ENCODE results near the gene NDUFB11.

NDUFB11 gene

DNA sequence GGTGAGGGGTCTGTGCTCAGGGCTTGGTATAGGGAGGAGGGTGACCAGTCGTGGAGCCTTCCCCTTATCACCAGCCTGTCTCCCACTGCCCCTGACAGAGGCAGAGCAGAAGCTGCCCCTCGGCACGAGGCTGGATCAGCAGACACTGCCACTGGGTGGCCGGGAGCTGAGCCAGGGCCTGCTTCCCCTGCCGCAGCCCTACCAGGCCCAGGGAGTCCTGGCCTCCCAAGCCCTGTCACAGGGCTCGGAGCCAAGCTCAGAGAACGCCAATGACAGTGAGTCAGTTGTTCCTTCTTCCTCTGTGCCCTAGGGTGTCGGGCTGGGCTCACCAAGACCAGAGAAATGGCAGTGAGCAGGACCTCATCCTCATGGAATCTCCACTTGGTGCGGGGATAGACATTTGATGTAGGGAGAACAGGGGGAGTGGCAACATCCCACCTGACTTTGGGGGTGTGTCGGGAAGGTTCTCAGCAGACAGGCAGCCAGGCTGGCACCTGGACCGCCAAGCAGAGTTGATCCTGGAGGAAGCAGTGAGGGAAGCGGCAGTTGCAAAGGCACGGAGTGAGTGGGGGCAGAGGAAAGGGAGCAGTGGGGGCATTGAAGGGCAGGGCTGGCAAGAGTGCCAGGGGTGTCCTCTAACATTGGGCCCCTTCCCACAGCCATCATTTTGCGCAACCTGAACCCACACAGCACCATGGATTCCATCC, 34.9 kb upstream of the NDUFB11 start:
- Mint-ChIP-seq H3K4me1 (peaks cover 14% of the 10 kb centered on the region), H3K4me3 (no peak overlapping the region), H3K27ac (peak overlapping the region; percentile 32), H3K9me3 (no peaks in the 10 kb centered on the region), H3K36me3 (peaks cover 72% of the 10 kb centered on the region)
- DNase-seq (ENCODE audit: low spot score in 2 of 2) (no peak), ATAC-seq (no peak)

DNA sequence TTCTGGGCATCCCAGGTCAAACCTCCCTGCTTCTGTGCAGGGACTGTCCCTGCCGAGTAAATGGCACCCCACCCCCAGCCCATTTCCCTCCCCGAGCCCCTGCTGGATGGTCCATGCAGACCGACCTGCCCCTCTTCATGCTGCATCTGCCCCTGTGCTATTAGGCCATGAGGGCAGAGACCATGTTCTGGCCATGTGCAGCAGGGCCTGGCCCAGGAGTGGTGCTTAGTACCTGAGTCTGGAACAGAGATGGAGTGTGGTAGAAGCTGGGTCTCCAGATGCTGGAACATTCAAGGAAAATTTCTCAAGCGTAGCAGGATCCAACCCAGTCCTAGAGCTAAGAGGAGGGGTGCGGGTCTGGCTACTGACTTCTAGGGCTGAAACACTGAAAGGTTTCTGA, 33.8 kb upstream of the NDUFB11 start:
- peaks cover 77% of the 10 kb centered on the region for H3K36me3 Mint-ChIP-seq
- ATAC-seq (no peak), DNase-seq (ENCODE audit: low spot score in 2 of 2) (no peak)
- peaks cover 14% of the 10 kb centered on the region for H3K4me1 Mint-ChIP-seq
- no peaks in the 10 kb centered on the region for H3K9me3 Mint-ChIP-seq
- H3K27ac Mint-ChIP-seq, result no peak overlapping the region
- H3K4me3 Mint-ChIP-seq, result no peak overlapping the region

DNA sequence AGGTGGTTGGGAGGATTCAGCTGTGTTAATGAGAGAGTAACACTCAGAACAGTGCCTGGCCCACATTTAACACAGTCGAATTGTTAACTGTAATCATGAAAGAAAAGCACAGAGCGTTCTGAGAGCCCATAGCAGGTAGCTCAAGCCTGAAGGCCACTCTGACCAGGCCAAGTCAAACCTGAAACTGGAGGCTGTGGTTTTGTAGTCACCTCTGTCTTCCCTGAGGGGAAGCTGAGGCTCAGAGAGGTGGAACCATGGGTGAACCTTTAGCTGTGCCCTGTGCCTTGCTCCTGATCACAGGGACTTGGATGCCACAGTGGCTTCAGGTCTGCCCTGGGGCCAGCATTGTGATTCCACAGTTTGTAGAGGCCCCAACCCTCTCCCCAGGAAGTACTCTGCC, 32.6 kb upstream of the NDUFB11 start:
- H3K27ac Mint-ChIP-seq, result peak overlapping the region; percentile 86

DNA sequence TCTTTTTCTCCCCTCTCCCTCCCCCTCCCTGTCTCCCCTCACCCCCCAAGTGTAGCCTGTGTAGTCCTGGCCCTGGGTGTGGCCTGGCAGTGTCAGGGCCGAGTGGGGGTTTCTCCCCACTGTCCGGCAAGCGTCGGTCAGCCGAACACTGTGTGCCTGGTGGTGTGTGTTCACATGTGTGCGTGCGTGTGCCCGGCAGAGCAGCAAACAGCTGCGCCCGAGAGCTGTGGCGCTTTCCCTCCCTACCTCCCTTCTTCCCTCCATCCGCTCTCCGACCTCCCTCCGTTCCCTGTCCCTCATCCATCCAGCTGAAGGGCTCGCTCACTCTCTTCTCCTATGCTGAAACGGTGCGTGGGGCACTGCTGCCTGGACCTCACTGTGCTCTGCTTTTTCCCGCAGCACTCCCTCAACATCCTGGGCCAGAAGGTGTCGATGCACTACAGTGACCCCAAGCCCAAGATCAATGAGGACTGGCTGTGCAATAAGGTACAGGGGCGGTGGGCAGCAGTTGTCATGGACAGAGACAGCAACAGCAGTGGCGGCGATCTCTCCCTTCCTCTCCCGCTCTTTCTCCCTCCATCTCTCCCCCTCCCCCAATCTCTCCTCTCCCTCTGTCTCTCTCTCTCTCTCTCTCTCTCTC, 31.7 kb upstream of the NDUFB11 start:
- Mint-ChIP-seq H3K4me1 (peaks cover 14% of the 10 kb centered on the region), H3K4me3 (no peak overlapping the region), H3K27ac (peak overlapping the region; percentile 86), H3K9me3 (no peaks in the 10 kb centered on the region), H3K36me3 (peaks cover 86% of the 10 kb centered on the region)
- ATAC-seq (no peak), DNase-seq (ENCODE audit: low spot score in 2 of 2) (no peak)

More for the DNA sequence above, 32.6 kb upstream of the NDUFB11 start:
- Mint-ChIP-seq H3K4me3 (no peak overlapping the region), H3K36me3 (peaks cover 78% of the 10 kb centered on the region), H3K9me3 (no peaks in the 10 kb centered on the region), H3K4me1 (peaks cover 14% of the 10 kb centered on the region)
- no peak for DNase-seq (ENCODE audit: low spot score in 2 of 2)
- ATAC-seq, result peak; percentile 50

- H3K4me3 Mint-ChIP-seq, result no peak overlapping the region
- ATAC-seq, result no peak
- H3K36me3 Mint-ChIP-seq, result peaks cover 86% of the 10 kb centered on the region
- no peaks in the 10 kb centered on the region for H3K9me3 Mint-ChIP-seq
- DNase-seq (ENCODE audit: low spot score in 2 of 2), result no peak
- peaks cover 14% of the 10 kb centered on the region for H3K4me1 Mint-ChIP-seq
- H3K27ac Mint-ChIP-seq, result no peak overlapping the region
Observed at GRCh38 chrX:47175588-47175980, 31.1 kb upstream of the NDUFB11 start.

DNA sequence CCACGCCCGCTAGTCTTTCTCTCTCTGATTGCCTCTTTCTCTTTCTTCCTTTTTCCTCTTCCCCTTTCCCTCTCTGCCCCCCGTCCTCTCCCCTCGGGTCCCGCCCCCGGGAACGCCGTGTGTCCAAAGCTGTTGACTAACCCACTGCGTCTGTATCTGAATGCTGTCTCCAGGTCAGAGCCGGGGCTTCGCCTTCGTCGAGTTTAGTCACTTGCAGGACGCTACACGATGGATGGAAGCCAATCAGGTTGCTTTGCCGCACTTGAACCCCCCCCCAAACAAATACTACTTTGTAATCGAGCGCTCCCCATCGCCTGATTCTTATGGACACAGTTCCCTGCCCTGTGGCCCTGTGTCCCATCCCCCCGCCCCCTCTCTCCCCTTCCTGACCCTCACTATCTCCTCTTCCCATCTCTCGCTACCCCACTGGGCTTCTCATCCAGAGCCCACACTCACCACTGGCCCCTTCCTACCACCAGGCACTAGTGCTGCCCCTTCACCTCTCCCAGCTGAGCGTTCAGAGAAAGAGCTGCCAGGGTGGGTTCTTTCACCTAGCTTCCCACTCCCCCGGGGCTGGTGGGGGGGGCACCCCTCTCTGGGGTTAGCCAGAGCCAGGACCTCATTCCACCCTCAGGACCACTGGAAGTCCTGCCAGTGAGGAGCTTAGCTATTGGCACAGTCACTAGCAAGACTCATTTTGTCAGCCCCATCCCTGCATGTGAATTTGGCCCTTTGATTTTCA, 30.5 kb upstream of the NDUFB11 start:
- ATAC-seq (no peak), DNase-seq (ENCODE audit: low spot score in 2 of 2) (no peak)
- H3K4me3 Mint-ChIP-seq, result no peak overlapping the region
- peaks cover 86% of the 10 kb centered on the region for H3K36me3 Mint-ChIP-seq
- H3K27ac Mint-ChIP-seq, result no peak overlapping the region
- peaks cover 14% of the 10 kb centered on the region for H3K4me1 Mint-ChIP-seq
- no peaks in the 10 kb centered on the region for H3K9me3 Mint-ChIP-seq

DNA sequence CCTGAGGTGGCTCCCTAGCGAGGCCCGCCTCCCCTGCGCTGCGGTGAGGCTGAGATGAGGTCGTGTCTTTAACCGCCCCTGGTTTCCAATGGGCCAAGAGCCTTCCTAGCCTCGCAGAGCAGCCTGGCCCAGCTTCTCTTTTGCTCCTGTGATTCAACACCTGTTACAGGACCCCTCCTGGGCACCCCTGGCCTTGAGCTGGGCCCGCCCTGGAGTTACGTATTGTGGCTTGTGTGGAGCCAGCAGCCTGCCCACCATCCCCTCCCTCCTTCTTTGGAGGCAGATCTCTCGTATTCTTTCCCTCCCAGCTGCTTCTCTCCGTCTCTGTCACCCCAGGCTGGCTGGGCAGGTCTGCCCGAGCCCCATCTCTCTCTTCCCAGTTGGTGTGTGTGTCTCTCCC, 29.9 kb upstream of the NDUFB11 start:
- ATAC-seq (no peak), DNase-seq (ENCODE audit: low spot score in 2 of 2) (no peak)
- Mint-ChIP-seq H3K4me1 (peaks cover 14% of the 10 kb centered on the region), H3K4me3 (no peak overlapping the region), H3K27ac (no peak overlapping the region), H3K36me3 (peaks cover 86% of the 10 kb centered on the region), H3K9me3 (no peaks in the 10 kb centered on the region)

DNA sequence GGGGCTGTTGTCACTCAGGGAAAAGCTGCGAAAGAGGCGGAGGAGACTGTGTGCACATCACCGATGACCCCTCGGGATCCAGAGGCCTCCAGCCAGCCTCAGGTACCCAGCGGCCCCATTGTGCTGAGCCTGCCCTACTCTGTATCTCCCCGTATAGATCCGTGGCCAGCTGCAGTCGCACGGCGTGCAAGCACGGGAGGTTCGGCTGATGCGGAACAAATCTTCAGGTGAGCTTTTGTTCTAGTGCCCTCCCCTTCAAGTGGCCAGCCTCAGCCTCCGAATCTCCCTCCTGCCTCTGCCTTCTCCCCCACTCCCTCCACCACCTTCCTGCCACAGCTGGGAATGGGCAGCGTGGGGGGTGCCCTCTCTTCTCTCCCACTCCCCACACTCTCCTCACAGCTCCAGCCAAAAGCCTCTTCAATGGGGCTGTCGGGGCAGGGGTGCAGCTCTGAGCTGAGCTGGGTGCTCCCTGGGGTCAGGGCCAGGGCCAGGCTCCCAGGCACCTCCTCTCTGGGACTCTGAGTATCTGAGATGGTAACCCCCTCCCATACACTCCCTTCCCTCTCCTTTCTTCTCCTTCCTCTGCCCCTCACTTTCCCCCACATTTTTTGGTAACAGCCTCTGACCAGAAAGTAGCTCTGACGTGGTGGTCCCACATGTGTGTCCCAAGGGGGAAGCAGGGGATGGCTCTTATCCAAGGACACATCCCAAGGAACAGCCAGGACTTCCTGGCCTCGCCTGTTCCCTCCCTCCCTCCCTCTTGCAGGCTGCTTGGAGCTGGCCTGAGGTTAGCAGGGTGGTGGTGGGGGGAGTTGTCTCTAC, 28.7 kb upstream of the NDUFB11 start:
- Mint-ChIP-seq H3K36me3 (peaks cover 86% of the 10 kb centered on the region), H3K4me1 (peaks cover 19% of the 10 kb centered on the region), H3K27ac (no peak overlapping the region), H3K4me3 (no peak overlapping the region), H3K9me3 (no peaks in the 10 kb centered on the region)
- ATAC-seq (no peak), DNase-seq (ENCODE audit: low spot score in 2 of 2) (no peak)

- H3K36me3 Mint-ChIP-seq, result peaks cover 80% of the 10 kb centered on the region
- peaks cover 14% of the 10 kb centered on the region for H3K4me1 Mint-ChIP-seq
- DNase-seq (ENCODE audit: low spot score in 2 of 2) (no peak), ATAC-seq (no peak)
- no peaks in the 10 kb centered on the region for H3K9me3 Mint-ChIP-seq
- peak overlapping the region; percentile 54 for H3K27ac Mint-ChIP-seq
- no peak overlapping the region for H3K4me3 Mint-ChIP-seq
Observed at GRCh38 chrX:47172549-47172948, 28.0 kb upstream of the NDUFB11 start.

DNA sequence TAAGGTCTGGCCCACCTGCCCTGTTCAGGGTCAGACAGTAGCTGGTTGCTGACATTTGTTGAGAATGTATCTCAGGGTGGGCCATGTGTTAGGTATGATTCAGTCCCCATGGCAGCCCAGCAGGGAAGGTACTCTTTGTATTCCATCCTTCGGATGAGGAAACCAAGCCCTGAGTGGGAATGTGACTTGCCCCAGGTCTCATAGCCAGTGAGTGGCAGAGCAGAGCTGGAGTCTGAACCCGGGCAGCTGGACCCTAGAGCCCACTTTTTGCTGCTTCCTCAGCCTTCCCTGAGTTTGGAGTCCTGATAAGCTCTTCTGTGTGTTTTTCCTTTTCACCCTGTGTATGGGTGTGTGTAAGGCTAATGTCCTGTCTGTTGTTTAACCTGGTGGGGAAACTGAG, 27.5 kb upstream of the NDUFB11 start:
- H3K4me1 Mint-ChIP-seq, result peaks cover 14% of the 10 kb centered on the region
- peak overlapping the region; percentile 54 for H3K27ac Mint-ChIP-seq
- H3K36me3 Mint-ChIP-seq, result peaks cover 75% of the 10 kb centered on the region
- no peak for DNase-seq (ENCODE audit: low spot score in 2 of 2)
- H3K9me3 Mint-ChIP-seq, result no peaks in the 10 kb centered on the region
- no peak for ATAC-seq
- H3K4me3 Mint-ChIP-seq, result no peak overlapping the region

DNA sequence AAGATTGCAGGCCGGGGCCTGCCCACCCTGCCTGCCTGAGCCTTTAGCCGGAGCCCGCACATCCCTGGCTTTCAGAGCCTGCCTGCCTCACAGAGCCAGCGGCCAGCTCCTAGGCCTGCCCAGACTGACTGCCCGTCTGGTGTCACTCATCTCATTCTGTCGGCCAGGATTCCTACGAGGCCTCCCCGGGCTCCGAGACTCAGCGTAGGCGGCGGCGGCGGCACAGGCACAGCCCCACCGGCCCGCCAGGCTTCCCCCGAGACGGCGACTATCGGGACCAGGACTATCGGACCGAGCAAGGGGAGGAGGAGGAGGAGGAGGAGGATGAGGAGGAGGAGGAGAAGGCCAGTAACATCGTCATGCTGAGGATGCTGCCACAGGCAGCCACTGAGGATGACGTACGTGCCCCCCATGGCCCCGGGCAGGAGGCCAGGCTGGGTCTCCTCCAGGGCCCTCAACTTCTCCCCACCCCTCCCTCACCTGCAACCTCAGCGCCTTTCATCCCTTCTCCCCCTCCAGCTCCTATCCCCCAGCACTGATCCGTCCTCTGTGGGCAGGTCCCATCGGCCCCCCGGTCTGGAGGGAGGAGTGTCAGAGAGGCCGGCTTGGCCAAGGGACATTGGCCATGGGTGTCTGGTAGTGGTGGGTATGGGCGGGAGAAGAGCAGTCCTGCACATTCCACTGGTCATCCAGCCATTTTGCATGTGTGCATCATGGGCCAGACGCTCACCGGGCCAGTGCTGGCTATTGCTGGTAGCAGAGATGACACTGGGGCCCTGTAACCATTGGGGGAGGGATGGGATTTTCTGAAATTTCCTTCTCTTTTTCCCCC, 26.6 kb upstream of the NDUFB11 start:
- DNase-seq (ENCODE audit: low spot score in 2 of 2) (no peak), ATAC-seq (no peak)
- no peak overlapping the region for H3K4me3 Mint-ChIP-seq
- H3K9me3 Mint-ChIP-seq, result no peaks in the 10 kb centered on the region
- no peak overlapping the region for H3K27ac Mint-ChIP-seq
- H3K4me1 Mint-ChIP-seq, result peaks cover 6% of the 10 kb centered on the region
- H3K36me3 Mint-ChIP-seq, result peaks cover 66% of the 10 kb centered on the region

- ATAC-seq (no peak), DNase-seq (ENCODE audit: low spot score in 2 of 2) (no peak)
- Mint-ChIP-seq H3K27ac (no peak overlapping the region), H3K4me1 (peaks cover 6% of the 10 kb centered on the region), H3K36me3 (peaks cover 58% of the 10 kb centered on the region), H3K9me3 (no peaks in the 10 kb centered on the region), H3K4me3 (no peak overlapping the region)
Observed at GRCh38 chrX:47169726-47170515, 25.4 kb upstream of the NDUFB11 start.

GRCh38 chrX:47169273-47169672, 24.8 kb upstream of the NDUFB11 start:
- peaks cover 58% of the 10 kb centered on the region for H3K36me3 Mint-ChIP-seq
- no peak overlapping the region for H3K27ac Mint-ChIP-seq
- peaks cover 6% of the 10 kb centered on the region for H3K4me1 Mint-ChIP-seq
- H3K9me3 Mint-ChIP-seq, result no peaks in the 10 kb centered on the region
- no peak overlapping the region for H3K4me3 Mint-ChIP-seq
- ATAC-seq, result no peak
- no peak for DNase-seq (ENCODE audit: low spot score in 2 of 2)

Data from stimulated activated effector memory CD8-positive, alpha-beta T cell treated with anti-CD3 and anti-CD28 coated beads, Interleukin-12 subunit alpha, Interleukin-12 subunit beta, amount 100 ng/mL, for 72 hours (primary cell).